Activated CD8-positive, alpha-beta memory T cell treated with anti-CD3 and anti-CD28 coated beads, Interleukin-2, amount 10 ng/mL, durations not matched to agents 7 days and 5 days (primary cell): ENCODE measurements around the gene DENND1B. TPM values are rescaled to one million over a fixed set of nuclear protein-coding genes. Genes with fewer than 3 reads are reported as not detected.

Source experiments
- ATAC-seq: fragments of 150-1000 bp; cut with Tn5 transposase; one replicate; pipeline ENCODE4 v1.10.0; 2021; ENCODE audit warnings: moderate library complexity
- CTCF ChIA-PET: fragments of 350-600 bp; sonication (Branson Sonifier 250); formaldehyde crosslinking; loops from one replicate; lab custom pipeline; 2021; ENCODE audit warnings: antibody characterized with exemption; lab: Charles Lee
- DNase-seq: peaks from one replicate; pipeline ENCODE4 v3.0.0-alpha.2; 2020
- H3K27ac Mint-ChIP-seq: one replicate; pipeline ENCODE4 v1.8.0; 2021; ENCODE audit warnings: mild to moderate bottlenecking, mixed read lengths
- H3K27me3 Mint-ChIP-seq: one replicate; pipeline ENCODE4 v1.8.0; 2021; ENCODE audit warnings: mixed read lengths
- H3K36me3 Mint-ChIP-seq: one replicate; pipeline ENCODE4 v1.8.0; 2021; ENCODE audit warnings: mild to moderate bottlenecking, mixed read lengths
- H3K4me1 Mint-ChIP-seq: one replicate; pipeline ENCODE4 v1.8.0; 2021; ENCODE audit warnings: mixed read lengths
- H3K4me3 Mint-ChIP-seq: one replicate; pipeline ENCODE4 v1.8.0; 2021; ENCODE audit warnings: mild to moderate bottlenecking, moderate library complexity, mixed read lengths
- H3K9me3 Mint-ChIP-seq: one replicate; pipeline ENCODE4 v1.8.0; 2022; ENCODE audit warnings: low read depth, mixed read lengths
- total RNA-seq, 2 experiments: library from RNA; stranded (reverse); gene quantifications; one replicate each; pipeline ENCODE4 v1.2.3, GENCODE V29; 2021

The DENND1B gene, protein sequence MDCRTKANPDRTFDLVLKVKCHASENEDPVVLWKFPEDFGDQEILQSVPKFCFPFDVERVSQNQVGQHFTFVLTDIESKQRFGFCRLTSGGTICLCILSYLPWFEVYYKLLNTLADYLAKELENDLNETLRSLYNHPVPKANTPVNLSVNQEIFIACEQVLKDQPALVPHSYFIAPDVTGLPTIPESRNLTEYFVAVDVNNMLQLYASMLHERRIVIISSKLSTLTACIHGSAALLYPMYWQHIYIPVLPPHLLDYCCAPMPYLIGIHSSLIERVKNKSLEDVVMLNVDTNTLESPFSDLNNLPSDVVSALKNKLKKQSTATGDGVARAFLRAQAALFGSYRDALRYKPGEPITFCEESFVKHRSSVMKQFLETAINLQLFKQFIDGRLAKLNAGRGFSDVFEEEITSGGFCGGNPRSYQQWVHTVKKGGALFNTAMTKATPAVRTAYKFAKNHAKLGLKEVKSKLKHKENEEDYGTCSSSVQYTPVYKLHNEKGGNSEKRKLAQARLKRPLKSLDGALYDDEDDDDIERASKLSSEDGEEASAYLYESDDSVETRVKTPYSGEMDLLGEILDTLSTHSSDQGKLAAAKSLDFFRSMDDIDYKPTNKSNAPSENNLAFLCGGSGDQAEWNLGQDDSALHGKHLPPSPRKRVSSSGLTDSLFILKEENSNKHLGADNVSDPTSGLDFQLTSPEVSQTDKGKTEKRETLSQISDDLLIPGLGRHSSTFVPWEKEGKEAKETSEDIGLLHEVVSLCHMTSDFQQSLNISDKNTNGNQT
- total RNA-seq = 10 to 100 TPM; 29.5 to 30.3 TPM

DNA sequence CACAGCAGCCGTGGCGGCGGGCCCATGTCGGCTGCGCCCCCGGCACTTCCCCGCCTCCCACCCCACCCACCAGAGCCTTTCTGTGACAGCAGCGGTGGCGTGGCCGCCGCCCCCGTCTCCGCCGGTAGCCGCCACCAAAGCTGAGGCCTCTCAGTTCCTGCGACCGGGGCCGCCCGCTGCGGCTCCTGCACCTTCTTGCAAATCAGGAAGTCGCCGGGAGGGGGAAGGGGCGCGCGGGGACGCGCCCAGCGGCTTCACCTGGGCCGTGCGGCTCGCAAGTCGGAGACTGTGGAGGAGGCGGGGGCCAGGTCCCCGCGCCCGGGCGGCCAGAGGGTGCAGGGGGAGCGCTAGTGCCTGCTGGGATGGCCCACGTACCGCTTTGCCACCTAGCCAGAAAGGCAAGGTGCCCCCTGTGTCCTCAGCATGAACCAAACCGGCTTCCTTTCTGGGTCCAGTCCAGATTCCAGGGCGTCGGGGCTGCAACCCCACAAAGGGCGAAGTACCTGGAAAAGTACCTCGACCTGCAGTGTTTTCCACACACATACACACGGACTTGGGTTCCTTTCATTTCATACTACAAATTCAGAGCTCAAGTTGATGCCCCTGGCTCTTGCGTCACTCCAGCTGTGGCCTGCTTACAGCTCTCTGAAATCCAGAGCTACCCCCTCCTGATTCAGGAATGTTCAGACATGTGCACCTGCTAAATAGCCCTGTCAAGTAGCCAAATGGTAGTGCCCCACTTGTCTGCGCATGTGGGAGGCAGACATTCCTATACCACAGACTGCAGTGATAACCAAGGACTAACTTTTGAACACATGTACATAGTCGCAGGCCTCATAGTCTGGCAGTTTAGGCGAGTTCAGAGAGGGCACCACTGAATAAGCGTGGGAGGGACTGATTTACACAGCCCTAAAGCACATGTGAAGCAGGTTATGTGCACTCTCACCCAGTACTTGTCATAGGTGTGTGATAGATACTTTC, at the start of gene DENND1B:
DENND1B (minus strand) TSS at position 199 of the 981 bp plus-strand sequence. CDS start 325 bp downstream, outside the sequence.
- DNase-seq (peak; percentile 91), ATAC-seq (peak; percentile 58)
- peaks cover 26% of the 10 kb centered on the region for H3K36me3 Mint-ChIP-seq
- peak within 1 kb of the TSS; percentile 99 for H3K27ac Mint-ChIP-seq
- peaks cover 64% of the 10 kb centered on the region for H3K4me1 Mint-ChIP-seq
- H3K9me3 Mint-ChIP-seq = no peaks in the 10 kb centered on the region
- CTCF ChIA-PET = interaction anchor here (1.2 to 2.2 kb wide), 2 partner anchors 14 to 127 kb away, joined by 3 to 12 read pairs; partner anchors contain the start of gene C1orf53
- H3K4me3 Mint-ChIP-seq = peak within 1 kb of the TSS; percentile 90
- H3K27me3 Mint-ChIP-seq = no peaks in the 10 kb centered on the region

DNA sequence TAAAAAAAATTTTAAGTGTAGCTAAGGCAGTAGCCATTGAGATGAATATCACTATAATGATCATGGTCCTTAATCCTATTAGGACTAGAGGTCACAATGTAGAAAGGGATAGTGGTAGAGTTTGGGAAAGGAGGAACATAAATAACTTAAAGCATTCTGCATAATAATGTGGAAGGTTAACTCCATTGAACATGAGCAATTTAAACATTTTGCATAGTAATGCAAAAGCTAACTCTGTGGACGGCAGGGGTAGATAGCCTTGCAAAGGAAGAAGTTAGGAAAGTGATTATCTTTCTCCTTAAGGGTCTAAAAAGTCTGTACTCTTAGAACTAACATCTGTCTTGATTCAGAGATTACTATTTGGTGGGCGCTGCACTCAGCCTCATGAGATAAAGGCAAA, 39.0 kb upstream of the DENND1B start:
- peaks cover 2% of the 10 kb centered on the region for H3K36me3 Mint-ChIP-seq
- no peaks in the 10 kb centered on the region for H3K4me1 Mint-ChIP-seq
- CTCF ChIA-PET = no interaction called here
- no peak overlapping the region for H3K4me3 Mint-ChIP-seq
- no peak overlapping the region for H3K27ac Mint-ChIP-seq
- no peak for ATAC-seq
- no peaks in the 10 kb centered on the region for H3K9me3 Mint-ChIP-seq
- H3K27me3 Mint-ChIP-seq = no peaks in the 10 kb centered on the region
- DNase-seq = no peak

DNA sequence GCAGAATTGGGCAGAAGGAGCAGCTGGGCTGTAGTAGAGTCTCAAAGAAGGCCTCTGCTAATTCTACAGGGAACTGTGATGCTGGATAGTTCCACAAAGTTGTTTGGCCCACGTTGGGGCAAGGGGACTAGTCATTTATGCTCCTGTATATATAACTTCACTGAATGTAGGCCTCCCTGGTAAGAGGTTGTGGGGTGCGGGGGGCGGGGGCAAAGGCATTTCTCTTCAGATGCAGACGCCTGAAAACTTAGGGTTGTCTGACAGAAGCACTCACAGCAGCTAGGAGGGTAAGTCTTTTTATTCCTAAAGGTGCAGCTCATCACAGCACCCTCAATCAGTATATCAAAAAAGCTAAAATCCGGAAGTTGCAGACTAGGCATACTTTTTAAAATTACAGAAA, 38.5 kb upstream of the DENND1B start:
- CTCF ChIA-PET = no interaction called here
- H3K27me3 Mint-ChIP-seq = no peaks in the 10 kb centered on the region
- no peak for ATAC-seq
- DNase-seq = no peak
- no peak overlapping the region for H3K4me3 Mint-ChIP-seq
- no peaks in the 10 kb centered on the region for H3K9me3 Mint-ChIP-seq
- H3K27ac Mint-ChIP-seq = no peak overlapping the region
- H3K4me1 Mint-ChIP-seq = peaks cover 4% of the 10 kb centered on the region
- peaks cover 2% of the 10 kb centered on the region for H3K36me3 Mint-ChIP-seq

DNA sequence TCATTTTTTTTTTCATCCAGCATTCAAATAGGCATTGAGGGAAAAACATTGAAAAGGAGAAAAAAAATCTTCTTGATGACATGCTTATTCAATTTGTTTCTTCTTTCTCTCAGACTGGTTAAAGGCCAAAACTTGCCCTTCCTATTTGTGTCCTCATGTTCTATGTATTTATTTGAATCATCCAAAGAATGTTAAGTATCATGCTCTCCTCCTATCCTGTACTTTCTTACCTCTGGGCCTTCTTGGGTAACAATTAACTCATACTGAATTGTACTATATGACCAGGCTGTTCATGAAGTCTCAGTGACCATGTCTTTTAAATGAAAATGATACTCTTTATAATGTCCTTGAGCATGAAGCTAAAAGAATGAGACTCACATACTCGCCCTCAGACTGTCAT, 36.5 kb upstream of the DENND1B start:
- ATAC-seq (no peak), DNase-seq (no peak)
- H3K4me3 Mint-ChIP-seq = no peak overlapping the region
- no peaks in the 10 kb centered on the region for H3K27me3 Mint-ChIP-seq
- H3K36me3 Mint-ChIP-seq = peaks cover 2% of the 10 kb centered on the region
- no peaks in the 10 kb centered on the region for H3K9me3 Mint-ChIP-seq
- no peak overlapping the region for H3K27ac Mint-ChIP-seq
- H3K4me1 Mint-ChIP-seq = peaks cover 13% of the 10 kb centered on the region
- CTCF ChIA-PET = no interaction called here

DNA sequence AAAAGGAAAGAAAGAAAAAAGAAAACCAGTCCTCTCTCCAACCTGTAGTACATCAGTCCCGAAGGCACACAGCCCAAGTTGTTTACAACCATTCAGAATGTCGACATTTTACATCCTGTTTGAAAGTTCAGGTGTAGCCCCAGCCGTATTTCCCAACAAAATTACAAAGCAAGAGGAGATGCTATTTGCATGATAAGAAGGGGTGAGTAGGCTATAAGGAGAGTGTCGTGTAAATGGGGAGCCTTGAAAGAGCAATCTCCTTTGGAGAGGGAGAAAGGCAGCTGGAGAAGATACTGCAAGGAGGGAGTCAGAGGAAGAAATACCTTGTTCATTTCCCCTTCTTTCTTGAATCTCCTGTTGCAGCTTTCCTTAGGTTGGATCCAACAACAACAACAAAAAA, 35.5 kb upstream of the DENND1B start:
- ATAC-seq (no peak), DNase-seq (no peak)
- Mint-ChIP-seq H3K27ac (no peak overlapping the region), H3K36me3 (peaks cover 2% of the 10 kb centered on the region), H3K9me3 (no peaks in the 10 kb centered on the region), H3K27me3 (no peaks in the 10 kb centered on the region), H3K4me1 (peaks cover 17% of the 10 kb centered on the region), H3K4me3 (no peak overlapping the region)
- CTCF ChIA-PET = no interaction called here

DNA sequence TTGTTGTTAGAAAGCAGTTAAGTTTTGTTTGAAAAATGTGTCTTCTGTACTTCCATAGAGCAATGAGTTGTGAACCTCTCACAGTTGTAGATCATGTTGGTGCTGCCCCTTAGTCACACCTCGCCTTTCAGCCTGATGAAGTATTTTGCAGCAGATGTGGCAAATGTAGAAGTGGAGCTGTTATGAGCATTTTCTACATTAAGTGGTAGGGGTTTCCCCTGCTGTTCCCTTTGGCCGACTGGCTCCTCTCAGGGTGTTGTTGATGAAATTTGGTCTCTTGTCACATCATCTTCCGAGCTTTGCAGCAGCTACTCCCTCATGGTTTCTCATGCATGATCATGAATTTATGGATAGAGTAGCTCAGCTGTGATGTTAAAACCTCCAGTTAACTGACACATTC, 33.6 kb upstream of the DENND1B start:
- Mint-ChIP-seq H3K9me3 (no peaks in the 10 kb centered on the region), H3K4me1 (peaks cover 17% of the 10 kb centered on the region), H3K4me3 (no peak overlapping the region), H3K27ac (no peak overlapping the region), H3K27me3 (no peaks in the 10 kb centered on the region), H3K36me3 (peaks cover 2% of the 10 kb centered on the region)
- DNase-seq (no peak), ATAC-seq (no peak)
- CTCF ChIA-PET = interaction anchor here (1.2 kb wide), 1 partner anchor 191 kb away, joined by 4 read pairs; no protein-coding TSS in a partner anchor

DNA sequence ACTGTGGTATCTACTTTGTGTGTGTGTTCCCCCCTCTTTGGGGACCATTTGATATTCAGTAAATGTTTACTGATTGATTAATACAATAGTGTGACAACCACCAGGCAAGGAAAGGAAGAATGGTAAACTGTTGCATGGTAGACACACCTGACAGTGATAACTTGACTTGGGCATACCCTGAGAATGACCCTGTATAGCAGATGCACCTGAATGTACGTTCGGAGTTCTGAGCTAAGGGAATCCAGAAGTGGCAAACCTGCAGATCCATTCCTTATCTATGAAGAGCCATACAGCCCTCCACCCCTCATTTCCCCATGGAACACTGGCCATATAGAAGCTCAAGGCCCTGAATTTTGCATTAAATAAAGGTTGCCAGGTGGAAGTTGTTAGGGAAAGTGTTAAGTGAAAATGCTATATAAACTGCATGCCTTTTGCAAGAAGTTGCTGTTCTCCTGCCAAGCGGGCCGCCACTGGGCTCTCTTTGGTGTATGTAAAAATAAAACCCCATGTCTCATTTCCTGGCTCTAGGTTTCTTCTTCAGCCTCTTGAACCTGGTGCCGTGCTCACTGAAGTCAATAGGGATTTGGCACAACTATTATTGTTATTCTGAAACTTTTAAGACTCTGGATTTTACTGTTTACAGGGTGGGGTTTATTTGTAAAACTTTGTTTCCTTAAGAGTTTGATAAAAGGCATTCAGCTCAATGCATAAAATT, 32.6 kb upstream of the DENND1B start:
- CTCF ChIA-PET = interaction anchor here (1.2 kb wide), 1 partner anchor 190 kb away, joined by 4 read pairs; no protein-coding TSS in a partner anchor
- ATAC-seq = no peak
- H3K4me3 Mint-ChIP-seq = no peak overlapping the region

DNA sequence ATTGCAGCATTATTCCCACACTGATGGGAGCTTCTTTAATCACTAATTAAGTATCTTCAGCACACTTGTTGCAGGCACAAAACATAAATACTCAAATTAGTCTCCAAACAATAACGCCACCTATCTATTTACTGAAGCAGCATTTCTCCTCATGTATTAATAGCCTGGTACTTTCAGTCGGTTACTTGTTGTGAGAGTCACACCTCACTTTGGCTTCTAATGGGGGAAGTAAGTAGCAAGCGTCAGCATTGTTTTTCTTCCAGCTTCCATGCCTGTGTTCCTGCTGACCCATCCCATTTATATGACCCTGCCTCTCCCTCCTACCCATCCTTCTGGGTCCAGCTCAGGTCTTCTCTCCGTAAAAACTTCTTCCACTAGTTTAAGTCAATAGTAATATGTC, 31.9 kb upstream of the DENND1B start:
- peaks cover 2% of the 10 kb centered on the region for H3K36me3 Mint-ChIP-seq
- no peak for DNase-seq
- H3K4me1 Mint-ChIP-seq = peaks cover 17% of the 10 kb centered on the region
- no peaks in the 10 kb centered on the region for H3K9me3 Mint-ChIP-seq
- no peak overlapping the region for H3K27ac Mint-ChIP-seq
- no peak for ATAC-seq
- no peak overlapping the region for H3K4me3 Mint-ChIP-seq
- H3K27me3 Mint-ChIP-seq = no peaks in the 10 kb centered on the region
- CTCF ChIA-PET = no interaction called here

More for the DNA sequence above, 32.6 kb upstream of the DENND1B start:
- no peak overlapping the region for H3K27ac Mint-ChIP-seq
- H3K9me3 Mint-ChIP-seq = no peaks in the 10 kb centered on the region
- DNase-seq = no peak
- peaks cover 2% of the 10 kb centered on the region for H3K36me3 Mint-ChIP-seq
- H3K27me3 Mint-ChIP-seq = no peaks in the 10 kb centered on the region
- peaks cover 17% of the 10 kb centered on the region for H3K4me1 Mint-ChIP-seq

DNA sequence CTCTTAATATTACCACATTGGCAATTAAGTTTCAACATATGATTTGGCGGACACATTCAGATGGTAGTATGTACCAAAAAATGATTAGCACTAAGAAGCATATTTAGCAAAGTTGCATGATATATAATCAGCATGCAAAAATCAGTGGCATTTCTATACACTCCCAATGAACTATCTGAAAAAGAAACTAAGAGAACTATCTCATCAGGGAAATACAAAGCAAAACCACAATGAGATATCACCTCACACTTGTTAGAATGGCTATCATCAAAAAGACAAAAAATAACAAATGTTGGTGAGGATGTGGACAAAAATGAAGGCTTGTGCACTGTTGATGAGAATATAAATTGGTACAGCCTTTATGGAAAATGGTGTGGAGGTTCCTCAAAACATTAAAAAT, 31.4 kb upstream of the DENND1B start:
- Mint-ChIP-seq H3K4me1 (peaks cover 17% of the 10 kb centered on the region), H3K9me3 (peaks cover 2% of the 10 kb centered on the region), H3K4me3 (no peak overlapping the region), H3K36me3 (peaks cover under 1% of the 10 kb centered on the region), H3K27me3 (no peaks in the 10 kb centered on the region), H3K27ac (no peak overlapping the region)
- DNase-seq (no peak), ATAC-seq (peak; percentile 33)
- CTCF ChIA-PET = no interaction called here

DNA sequence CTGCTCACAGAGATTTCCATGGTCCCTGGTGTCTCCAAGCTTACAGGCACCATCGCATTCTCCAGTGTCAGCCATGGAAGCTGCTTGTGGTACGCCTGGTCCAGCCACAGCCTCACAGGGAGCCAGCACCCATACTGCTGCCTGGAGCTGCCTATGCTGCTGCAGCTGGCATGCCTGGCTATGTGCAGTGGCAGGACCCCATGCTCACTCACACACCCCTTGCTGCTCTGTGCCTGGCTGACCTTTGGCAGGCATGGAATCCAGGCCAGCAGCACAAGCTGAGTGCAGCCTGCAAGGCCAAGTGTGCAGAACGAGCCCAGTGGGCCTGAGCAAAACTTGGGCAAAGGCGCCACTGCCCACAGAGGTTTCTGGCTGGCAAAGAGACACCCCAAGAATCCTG, 26.4 kb upstream of the DENND1B start:
- Mint-ChIP-seq H3K4me1 (peaks cover 3% of the 10 kb centered on the region), H3K9me3 (peaks cover 20% of the 10 kb centered on the region), H3K36me3 (peaks cover 16% of the 10 kb centered on the region), H3K27me3 (no peaks in the 10 kb centered on the region), H3K4me3 (no peak overlapping the region), H3K27ac (no peak overlapping the region)
- ATAC-seq (no peak), DNase-seq (no peak)
- CTCF ChIA-PET = no interaction called here

DNA sequence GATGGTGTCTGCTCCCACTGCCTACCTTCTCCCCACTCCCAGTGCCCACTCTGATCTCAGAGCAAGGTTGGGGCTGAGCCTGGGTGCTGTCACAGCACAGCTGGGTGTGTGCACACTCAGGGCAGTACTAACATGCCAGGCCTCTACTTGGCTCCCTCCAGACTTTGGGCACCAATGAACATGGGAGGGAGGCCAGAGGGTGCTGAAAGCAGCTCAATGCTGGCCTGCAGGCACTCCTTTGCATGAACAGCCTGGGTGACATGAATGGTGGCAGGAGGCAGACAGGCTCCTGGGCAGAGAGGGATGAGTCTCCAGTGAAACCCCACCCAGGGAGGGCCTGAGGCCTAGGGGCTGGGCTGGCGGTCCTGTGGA, 25.8 kb upstream of the DENND1B start:
- peaks cover 25% of the 10 kb centered on the region for H3K9me3 Mint-ChIP-seq
- no peak overlapping the region for H3K4me3 Mint-ChIP-seq
- no peak for DNase-seq
- H3K36me3 Mint-ChIP-seq = peaks cover 21% of the 10 kb centered on the region
- no peak for ATAC-seq
- CTCF ChIA-PET = no interaction called here
- no peaks in the 10 kb centered on the region for H3K4me1 Mint-ChIP-seq
- no peak overlapping the region for H3K27ac Mint-ChIP-seq
- H3K27me3 Mint-ChIP-seq = no peaks in the 10 kb centered on the region

DNA sequence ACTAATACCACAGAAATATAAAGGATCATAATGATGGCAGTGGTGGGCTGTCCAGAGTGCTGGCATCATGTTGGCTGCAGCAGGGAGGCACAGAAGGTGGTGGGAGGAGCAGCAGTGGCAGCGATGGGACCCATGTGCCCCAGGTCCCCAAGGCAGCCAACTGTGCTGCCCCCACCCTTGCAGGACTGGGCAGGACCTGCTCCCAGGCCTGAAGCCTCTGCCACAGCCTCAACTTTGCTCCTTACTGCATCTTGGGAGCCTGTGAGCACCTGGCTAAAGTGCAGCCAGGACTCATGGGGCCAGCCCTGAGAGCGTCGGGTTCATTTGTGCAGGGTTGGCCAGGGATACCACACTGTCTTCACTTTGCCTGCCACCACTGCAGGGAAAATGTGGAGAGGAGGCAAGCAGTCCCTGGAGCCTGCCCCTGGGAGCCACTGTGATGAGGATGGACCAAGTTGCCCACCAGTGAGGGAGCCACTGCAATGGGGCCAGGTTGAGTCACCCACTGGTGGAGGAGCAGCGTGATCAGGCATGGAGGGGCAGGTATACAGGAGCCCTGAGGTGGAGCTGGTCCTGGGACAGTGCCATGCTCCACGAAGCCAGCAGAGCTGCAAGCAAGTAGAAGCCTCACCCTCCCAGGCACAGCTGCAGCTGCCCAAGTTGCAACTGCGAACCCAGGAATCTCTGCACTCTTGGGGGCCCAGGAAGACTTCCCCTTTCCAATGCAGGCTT, 25.3 kb upstream of the DENND1B start:
- ATAC-seq (no peak), DNase-seq (no peak)
- CTCF ChIA-PET = no interaction called here
- H3K27ac Mint-ChIP-seq = no peak overlapping the region
- H3K9me3 Mint-ChIP-seq = peaks cover 31% of the 10 kb centered on the region
- no peaks in the 10 kb centered on the region for H3K27me3 Mint-ChIP-seq
- no peaks in the 10 kb centered on the region for H3K4me1 Mint-ChIP-seq
- no peak overlapping the region for H3K4me3 Mint-ChIP-seq
- H3K36me3 Mint-ChIP-seq = peaks cover 24% of the 10 kb centered on the region
